Neuronal stem cell (in vitro differentiated cells): ENCODE data around the gene APOL2.

Source experiments
- DNase-seq: peaks from one replicate; pipeline ENCODE4 v3.0.0-alpha.2; 2013; ENCODE audit warnings: low spot score
- H2AFZ ChIP-seq: one replicate; pipeline ENCODE4 v1.6.1; 2013; ENCODE audit warnings: mild to moderate bottlenecking, low read length, inconsistent platforms
- H2AK5ac ChIP-seq: 2 replicates; pipeline ENCODE4 v1.6.1; 2013; ENCODE audit warnings: low read depth, mild to moderate bottlenecking, inconsistent platforms, low read length, moderate library complexity, mixed read lengths
- H2BK120ac ChIP-seq: 2 replicates; pipeline ENCODE4 v1.6.1; 2013; ENCODE audit warnings: low read depth, mild to moderate bottlenecking, inconsistent platforms, low read length, moderate library complexity, mixed read lengths
- H2BK12ac ChIP-seq: one replicate; pipeline ENCODE4 v1.6.1; 2013; ENCODE audit warnings: low read length, inconsistent platforms
- H2BK15ac ChIP-seq: 2 replicates; pipeline ENCODE4 v1.6.1; 2013; ENCODE audit warnings: mild to moderate bottlenecking, low read length, inconsistent platforms, mixed read lengths
- H2BK5ac ChIP-seq: one replicate; pipeline ENCODE4 v1.6.1; 2013; ENCODE audit warnings: inconsistent platforms, mild to moderate bottlenecking, low read length, moderate library complexity
- H3K14ac ChIP-seq: one replicate; pipeline ENCODE4 v1.6.1; 2013; ENCODE audit warnings: low read length, inconsistent platforms
- H3K18ac ChIP-seq: 2 replicates; pipeline ENCODE4 v1.6.1; 2013; ENCODE audit warnings: low read length, inconsistent platforms
- H3K23ac ChIP-seq: 2 replicates; pipeline ENCODE4 v1.6.1; 2013; ENCODE audit warnings: low read depth, mild to moderate bottlenecking, mixed read lengths, low read length, inconsistent platforms; ENCODE audit not compliant: poor library complexity
- H3K27ac ChIP-seq: replicated peaks from 3 replicates; pipeline ENCODE4 v1.5.1; 2013; ENCODE audit warnings: low read length, inconsistent platforms
- H3K27me3 ChIP-seq, 3 experiments: 2 replicates each; pipeline ENCODE4 v1.6.1; 2013; ENCODE audit warnings: low read length in 3 of 3, mild to moderate bottlenecking in 2 of 3, inconsistent platforms in 1 of 3, low read depth in 1 of 3, mixed read lengths in 1 of 3, moderate library complexity in 1 of 3; ENCODE audit not compliant: control insufficient read depth in 3 of 3, insufficient read depth in 3 of 3
- H3K36me3 ChIP-seq, 2 donors: replicated peaks in 1 of 2; 2 replicates each; pipeline ENCODE4 v1.6.1; 2013; ENCODE audit warnings: low read length in 2 of 2; ENCODE audit not compliant: control insufficient read depth in 2 of 2, insufficient read depth in 2 of 2
- H3K4ac ChIP-seq: 2 replicates; pipeline ENCODE4 v1.6.1; 2013; ENCODE audit warnings: inconsistent platforms, mild to moderate bottlenecking, low read length, moderate library complexity
- H3K4me1 ChIP-seq, 2 donors: 1 replicate in 1 of 2; 2 replicates in 1 of 2; pipeline ENCODE4 v1.6.1; 2013; ENCODE audit warnings: low read length in 2 of 2, low read depth in 1 of 2; ENCODE audit not compliant: control insufficient read depth in 2 of 2, insufficient read depth in 1 of 2
- H3K4me2 ChIP-seq: one replicate; pipeline ENCODE4 v1.6.1; 2013; ENCODE audit warnings: mild to moderate bottlenecking, low read length, inconsistent platforms; ENCODE audit not compliant: insufficient read depth, poor library complexity, severe bottlenecking
- H3K4me3 ChIP-seq, 2 donors: 2 replicates each; pipeline ENCODE4 v1.5.1; 2013; ENCODE audit warnings: low read length in 2 of 2, mild to moderate bottlenecking in 2 of 2, inconsistent platforms in 1 of 2, moderate library complexity in 1 of 2
- H3K79me1 ChIP-seq: one replicate; pipeline ENCODE4 v1.6.1; 2013; ENCODE audit warnings: low read depth, mild to moderate bottlenecking, inconsistent platforms, low read length, moderate library complexity
- H3K9ac ChIP-seq: one replicate; pipeline ENCODE4 v1.6.1; 2013; ENCODE audit warnings: mild to moderate bottlenecking, low read depth, low read length, inconsistent platforms; ENCODE audit not compliant: poor library complexity
- H3K9me3 ChIP-seq, 2 donors: replicated peaks in 1 of 2; 2 replicates each; pipeline versions ENCODE3 to v1.6.1; 2013; ENCODE audit warnings: low read length in 2 of 2, mild to moderate bottlenecking in 2 of 2, inconsistent platforms in 1 of 2, low read depth in 1 of 2, mixed read lengths in 1 of 2, moderate library complexity in 1 of 2; ENCODE audit not compliant: control insufficient read depth in 2 of 2, insufficient read depth in 1 of 2
- H4K8ac ChIP-seq: one replicate; pipeline ENCODE4 v1.6.1; 2013; ENCODE audit warnings: low read depth, mild to moderate bottlenecking, inconsistent platforms, low read length, moderate library complexity
- H4K91ac ChIP-seq: one replicate; pipeline ENCODE4 v1.6.1; 2013; ENCODE audit warnings: low read length, low read depth, mild to moderate bottlenecking, inconsistent platforms; ENCODE audit not compliant: poor library complexity
- WGBS, 2 donors: extraction: QIAGEN DNeasy Blood & Tissue Kit; methylation state at CpG; one replicate each; pipeline ENCODE4 v1.1.7; 2013; ENCODE audit warnings: missing lambda C conversion rate in 2 of 2, mixed read lengths in 1 of 2; ENCODE audit not compliant: insufficient read length in 2 of 2, insufficient replicate concordance in 1 of 2; ENCODE audit errors: extremely low coverage in 2 of 2; 5-methylcytosine and 5-hydroxymethylcytosine counted together
- small RNA-seq: library from polyadenylated mRNA; stranded (forward); fragments of <200 nt; extraction: miRNeasy Mini kit (QIAGEN cat#:217004); gene quantifications from one replicate; pipeline ENCODE3, GENCODE V24; 2013; ENCODE audit not compliant: insufficient read depth

APOL2 gene

DNA sequence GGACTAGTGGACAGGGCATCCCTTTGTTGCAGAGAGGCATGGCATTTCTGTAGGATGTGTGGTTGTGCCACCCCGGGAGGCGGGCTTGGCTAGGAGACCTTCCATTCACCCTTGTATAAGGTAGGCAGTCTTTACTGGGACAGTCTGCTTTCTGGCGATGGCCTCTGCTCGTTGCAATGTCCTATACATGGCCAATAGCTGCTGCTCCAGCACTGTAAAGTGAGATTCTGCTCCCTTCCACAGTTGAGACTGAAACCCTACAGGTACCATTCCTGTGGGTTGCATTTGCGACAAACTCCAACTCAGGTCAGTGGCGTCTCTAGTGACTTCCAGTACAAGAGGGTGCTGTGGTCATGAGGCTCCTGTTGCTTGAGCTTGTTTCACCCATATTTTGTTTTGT lies 58.4 kb downstream of the APOL2 start:
- Histone ChIP-seq H2BK15ac (no peak overlapping the region), H2BK120ac (no peak overlapping the region), H3K14ac (no peak overlapping the region), H3K27me3 (peaks cover 0 to 8% (median 0%) of the 10 kb centered on the region in 3 experiments), H3K9ac (no peak overlapping the region), H3K4me1 (peaks cover 0 to 1% of the 10 kb centered on the region in 2 donors), H3K18ac (no peak overlapping the region), H4K91ac (no peak overlapping the region), H3K4ac (no peak overlapping the region), H2AK5ac (no peak overlapping the region), H3K9me3 (no peaks in the 10 kb centered on the region), H3K79me1 (no peaks in the 10 kb centered on the region), H3K4me3 (no peak overlapping the region), H2AFZ (no peak overlapping the region), H3K27ac (no peak overlapping the region), H2BK12ac (no peak overlapping the region), H3K23ac (no peak overlapping the region), H4K8ac (no peak overlapping the region), H2BK5ac (no peak overlapping the region), H3K4me2 (no peak overlapping the region), H3K36me3 (no peaks in the 10 kb centered on the region)
- no peak for DNase-seq
- WGBS, 2 donors = no CpG with 5 or more reads among the region's 6 CpGs

DNA sequence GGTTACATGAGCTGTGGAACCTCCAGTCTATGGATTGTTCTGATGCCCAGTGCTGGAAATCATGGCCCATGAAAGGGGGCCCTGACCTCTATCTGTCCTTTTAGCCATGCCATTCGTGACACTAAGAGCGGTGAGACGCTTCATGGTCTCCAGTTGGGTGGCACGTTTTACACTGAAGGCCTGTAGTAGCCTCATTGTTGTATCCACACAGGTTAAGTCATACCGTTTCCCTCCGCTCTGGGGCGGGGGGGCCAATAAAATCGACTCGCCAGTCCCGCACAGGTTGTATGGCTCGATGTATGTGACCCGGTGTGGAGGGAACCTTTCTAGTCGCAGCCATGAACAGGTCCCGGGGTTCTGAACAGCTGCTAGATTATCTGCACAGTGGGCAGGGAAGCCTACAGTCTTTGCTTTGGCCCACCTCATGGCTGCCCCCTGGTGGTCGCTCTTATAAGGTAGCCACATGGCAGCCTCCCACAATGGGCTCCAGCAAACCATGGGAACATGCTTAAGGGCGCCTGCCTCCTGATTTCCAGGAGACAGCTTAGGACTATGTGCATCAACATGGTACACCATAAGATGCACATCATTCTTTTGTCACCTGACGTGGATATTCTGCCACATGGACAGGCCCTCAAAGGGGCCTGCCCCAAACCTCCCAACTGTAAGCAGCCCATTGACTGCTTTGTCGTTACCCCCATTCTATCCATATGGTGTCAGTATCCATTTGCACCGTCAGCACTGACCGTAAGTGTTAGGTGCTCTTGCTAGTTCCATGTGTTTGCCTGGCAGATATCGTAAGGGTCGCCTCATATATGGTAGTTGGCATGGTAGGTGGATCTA lies 59.1 kb downstream of the APOL2 start:
- Histone ChIP-seq H3K14ac (no peak overlapping the region), H3K23ac (no peak overlapping the region), H3K9me3 (no peaks in the 10 kb centered on the region), H2AK5ac (no peak overlapping the region), H2BK5ac (no peak overlapping the region), H2BK120ac (no peak overlapping the region), H4K8ac (no peak overlapping the region), H3K9ac (no peak overlapping the region), H4K91ac (no peak overlapping the region), H3K4me3 (no peak overlapping the region), H2BK15ac (no peak overlapping the region), H3K27me3 (peaks cover 0 to 8% (median 0%) of the 10 kb centered on the region in 3 experiments), H3K27ac (no peak overlapping the region), H3K18ac (peak overlapping the region; percentile 13), H2AFZ (peak overlapping the region; percentile 56), H3K79me1 (no peaks in the 10 kb centered on the region), H3K4ac (no peak overlapping the region), H3K36me3 (no peaks in the 10 kb centered on the region), H3K4me1 (peaks cover 0 to 1% of the 10 kb centered on the region in 2 donors), H3K4me2 (no peak overlapping the region), H2BK12ac (no peak overlapping the region)
- peak; percentile 57 for DNase-seq
- no CpG with 5 or more reads among the region's 22 CpGs for WGBS, 2 donors

DNA sequence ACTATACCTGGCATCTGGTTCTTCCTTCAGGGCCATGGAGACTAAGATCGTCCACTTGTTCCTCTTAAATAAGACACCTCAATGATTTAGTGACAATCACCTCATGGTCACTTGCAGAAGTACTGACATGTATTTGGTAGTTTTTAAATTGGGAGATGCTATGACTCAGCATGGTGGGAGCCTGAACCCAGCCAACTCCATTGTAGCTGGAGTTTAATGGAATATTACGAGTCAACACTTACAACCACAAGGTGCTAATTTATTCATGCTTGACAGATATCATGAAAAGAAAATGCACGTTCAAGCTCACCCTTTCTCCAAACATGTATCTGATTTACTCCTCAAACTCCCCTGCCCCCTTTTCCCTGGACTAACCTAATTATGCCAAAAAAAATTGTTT lies 62.2 kb downstream of the APOL2 start:
- Histone ChIP-seq H3K27ac (no peak overlapping the region), H3K36me3 (no peaks in the 10 kb centered on the region), H2AK5ac (no peak overlapping the region)

More for the DNA sequence above, 62.2 kb downstream of the APOL2 start:
- no peak overlapping the region for H2BK120ac ChIP-seq
- DNase-seq = no peak
- no peaks in the 10 kb centered on the region for H3K79me1 ChIP-seq
- no CpG with 5 or more reads among the region's 3 CpGs for WGBS, 2 donors
- H3K4me3 ChIP-seq = no peak overlapping the region
- H2AFZ ChIP-seq = no peak overlapping the region
- no peak overlapping the region for H3K23ac ChIP-seq
- no peak overlapping the region for H2BK5ac ChIP-seq
- H4K8ac ChIP-seq = no peak overlapping the region
- H4K91ac ChIP-seq = no peak overlapping the region
- no peaks in the 10 kb centered on the region for H3K4me1 ChIP-seq
- H3K27me3 ChIP-seq = no peaks in the 10 kb centered on the region
- no peak overlapping the region for H3K4me2 ChIP-seq
- no peak overlapping the region for H3K14ac ChIP-seq
- no peak overlapping the region for H3K9ac ChIP-seq
- H3K9me3 ChIP-seq = no peaks in the 10 kb centered on the region
- no peak overlapping the region for H2BK12ac ChIP-seq
- H3K4ac ChIP-seq = no peak overlapping the region
- no peak overlapping the region for H2BK15ac ChIP-seq
- H3K18ac ChIP-seq = no peak overlapping the region

Small RNAs within 50 kb of the gene (small RNA-seq; reads per million reads assigned to genes)
- gene MIR6819 = 1.2 reads per million
